HepG2 (cell line): ENCODE measurements around the gene SLC16A5. TPM values are rescaled to one million over a fixed set of nuclear protein-coding genes. Genes with fewer than 3 reads are reported as not detected.

Experiments used
- ATAD3A ChIP-seq: sonication (generic); formaldehyde crosslinking; IDR thresholded peaks from 2 replicates; pipeline ENCODE4 v1.4.0; 2020; ENCODE audit warnings: missing genetic modification reagents
- ATF6 ChIP-seq: sonication (generic); formaldehyde crosslinking; conservative IDR thresholded peaks from 2 replicates; pipeline ENCODE4 v1.4.0; 2020; ENCODE audit warnings: missing genetic modification reagents
- CHD4 ChIP-seq: fragments of 200-600 bp; sonication (generic); IDR thresholded peaks from 2 replicates; pipeline ENCODE4 v1.7.0; 2017; ENCODE audit warnings: mild to moderate bottlenecking, low read length, borderline replicate concordance
- HMGA1 ChIP-seq: sonication (generic); formaldehyde crosslinking; conservative IDR thresholded peaks from 2 replicates; pipeline ENCODE4 v1.4.0; 2020; ENCODE audit warnings: missing genetic modification reagents
- JUNB ChIP-seq: sonication (generic); formaldehyde crosslinking; IDR thresholded peaks from 2 replicates; pipeline ENCODE4 v1.8.0; 2022; ENCODE audit warnings: missing genetic modification reagents, mild to moderate bottlenecking, borderline replicate concordance
- KDM1A ChIP-seq: IDR thresholded peaks from 2 replicates; pipeline ENCODE4 v1.6.1; 2016; ENCODE audit warnings: missing compliant biosample characterization
- MEF2D ChIP-seq: sonication (generic); formaldehyde crosslinking; IDR thresholded peaks from 2 replicates; pipeline ENCODE4 v1.5.1; 2020; ENCODE audit warnings: mild to moderate bottlenecking, missing genetic modification reagents
- PRDM15 ChIP-seq: sonication (generic); formaldehyde crosslinking; IDR thresholded peaks from 2 replicates; pipeline ENCODE4 v1.4.0; 2020; ENCODE audit warnings: missing genetic modification reagents
- TCF7 ChIP-seq: sonication (generic); IDR thresholded peaks from 2 replicates; pipeline ENCODE4 v1.6.1; 2016; ENCODE audit warnings: antibody characterized with exemption, low read depth
- TFDP1 ChIP-seq: IDR thresholded peaks from 2 replicates; pipeline ENCODE4 v1.6.1; 2016; ENCODE audit warnings: missing compliant biosample characterization, missing genetic modification reagents, borderline replicate concordance
- U2AF2 ChIP-seq: fragments of 200-400 bp; formaldehyde crosslinking; IDR thresholded peaks from 2 replicates; pipeline ENCODE4 v1.6.1; 2017; ENCODE audit warnings: low read depth, mild to moderate bottlenecking, low read length
- ZBTB44 ChIP-seq: sonication (generic); formaldehyde crosslinking; IDR thresholded peaks from 2 replicates; pipeline ENCODE4 v1.4.0; 2020; ENCODE audit warnings: missing genetic modification reagents
- ZBTB7A ChIP-seq: sonication (generic); formaldehyde crosslinking; IDR thresholded peaks from 2 replicates; pipeline ENCODE4 v1.8.0; 2022; ENCODE audit warnings: mild to moderate bottlenecking, missing genetic modification reagents
- ZFP37 ChIP-seq: sonication (generic); formaldehyde crosslinking; IDR thresholded peaks from 2 replicates; pipeline ENCODE4 v1.4.0; 2020; ENCODE audit warnings: missing genetic modification reagents, borderline replicate concordance
- ZHX1 ChIP-seq: sonication (generic); formaldehyde crosslinking; IDR thresholded peaks from 2 replicates; pipeline ENCODE4 v1.8.1; 2022; ENCODE audit warnings: low read depth, mild to moderate bottlenecking, missing genetic modification reagents
- ZNF792 ChIP-seq: IDR thresholded peaks from 2 replicates; pipeline ENCODE4 v1.6.1; 2016
- ZSCAN12 ChIP-seq: sonication (generic); formaldehyde crosslinking; IDR thresholded peaks from 2 replicates; pipeline ENCODE4 v1.9.0; 2021; ENCODE audit warnings: mild to moderate bottlenecking, missing genetic modification reagents
- polyA plus RNA-seq, 8 experiments: library from polyadenylated mRNA; depleted of rRNA in 3 of 8; stranded (reverse) in 7 of 8; unstranded in 1 of 8; fragments of >200 nt; fragmentation: Illumina TruSeq in 4 of 8; extraction: Trizol in 4 of 8; gene quantifications; 2 replicates each; pipeline versions ENCODE4 v1.2.1 to v1.2.3, GENCODE V29; 2011 to 2016; ENCODE audit warnings: low read depth in 4 of 8, missing spikeins in 1 of 8, mixed read lengths in 1 of 8; ENCODE audit not compliant: insufficient read depth in 1 of 8
- total RNA-seq, 5 experiments: library from RNA; depleted of rRNA; stranded (reverse); fragments of >200 nt; fragmentation: Illumina TruSeq; extraction: Trizol; gene quantifications; 2 replicates each; pipeline ENCODE4 v1.2.3, GENCODE V29; 2016; ENCODE audit warnings: low read depth in 1 of 5

Gene SLC16A5
- total and polyA plus RNA-seq, 2 of the 13 experiments (the other 11 are each of a cell fraction or from before 2014, with no cell fraction given): 0.69 to 5.6 TPM

GRCh38 chr17:75109407-75110233, 21.9 kb downstream of the SLC16A5 start, which contains the start of gene ARMC7 (continued):
- peak; percentile 64; the same call in 1 of the 2 replicates for TF ChIP-seq ZHX1
- peak; percentile 66; the same call in 1 of the 2 replicates for TF ChIP-seq MEF2D (CRISPR knock-in tag)
- no peak for TF ChIP-seq CHD4
- TF ChIP-seq ZFP37 (CRISPR knock-in tag): 0 out of 2 replicates have a peak, but pooled peaks have one; percentile 43
- TF ChIP-seq ZNF792 (CRISPR knock-in tag): peak; percentile 17; the same call in 1 of the 2 replicates
- no peak; the same call in 1 of the 2 replicates for TF ChIP-seq ZSCAN12 (CRISPR knock-in tag)
- peak; percentile 77; the same call in 1 of the 2 replicates for TF ChIP-seq TFDP1 (CRISPR knock-in tag)
- TF ChIP-seq KDM1A: no peak
- TF ChIP-seq PRDM15 (CRISPR knock-in tag): peak; percentile 79
- TF ChIP-seq TCF7: no peak
- TF ChIP-seq JUNB (CRISPR knock-in tag): no peak
- TF ChIP-seq HMGA1 (CRISPR knock-in tag): no peak
- TF ChIP-seq ZBTB44 (CRISPR knock-in tag): 0 out of 2 replicates have a peak, but pooled peaks have one; percentile 46
- no peak for TF ChIP-seq ATAD3A (CRISPR knock-in tag)
- TF ChIP-seq ZBTB7A: peak; percentile 35; the same call in 1 of the 2 replicates
- TF ChIP-seq U2AF2: no peak
- no peak for TF ChIP-seq ATF6 (CRISPR knock-in tag)
